AML-193 (cell line): ENCODE data around the gene NRXN3.
"Not testable (repeated sequence)": the region's sequence is repeated elsewhere in the genome, so short reads cannot be mapped to it uniquely, and the experiment has no call there.

ENCODE experiments used
- DNase-seq, 2 experiments: peaks; one replicate each; lab custom pipeline; 2025; lab: John Stamatoyannopoulos, UW

Gene NRXN3

GRCh38 chr14:79064214-79064613 is 894.0 kb downstream of the NRXN3 start:
- DNase-seq = no peak

- no peak for DNase-seq
These were observed 904.3 kb downstream of the NRXN3 start for GRCh38 chr14:79074510-79074909.

GRCh38 chr14:79076428-79076827 is 906.3 kb downstream of the NRXN3 start:
- no peak for DNase-seq

GRCh38 chr14:79077096-79077495 is 906.9 kb downstream of the NRXN3 start:
- no peak for DNase-seq

GRCh38 chr14:79080040-79080439 is 909.9 kb downstream of the NRXN3 start:
- DNase-seq = no peak

- no peak for DNase-seq
These were observed 912.7 kb downstream of the NRXN3 start for GRCh38 chr14:79082883-79083282.

- no peak for DNase-seq
These were observed 913.2 kb downstream of the NRXN3 start for GRCh38 chr14:79083356-79083755.

GRCh38 chr14:79084861-79085260 is 914.7 kb downstream of the NRXN3 start:
- DNase-seq = no peak

- DNase-seq = no peak
These were observed 919.4 kb downstream of the NRXN3 start for GRCh38 chr14:79089576-79089975.

- DNase-seq = no peak
These were observed 920.5 kb downstream of the NRXN3 start for GRCh38 chr14:79090641-79091180.

- no peak for DNase-seq
These were observed 921.3 kb downstream of the NRXN3 start for GRCh38 chr14:79091381-79091963.

GRCh38 chr14:79093531-79093930 is 923.4 kb downstream of the NRXN3 start:
- DNase-seq = no peak

GRCh38 chr14:79094951-79095350 is 924.8 kb downstream of the NRXN3 start:
- DNase-seq = no peak

GRCh38 chr14:79096811-79097210 is 926.6 kb downstream of the NRXN3 start:
- no peak for DNase-seq

GRCh38 chr14:79098324-79098723 is 928.2 kb downstream of the NRXN3 start:
- no peak for DNase-seq

- no peak for DNase-seq
These were observed 930.4 kb downstream of the NRXN3 start for GRCh38 chr14:79100578-79100977.

GRCh38 chr14:79101388-79101787 is 931.2 kb downstream of the NRXN3 start:
- no peak for DNase-seq

GRCh38 chr14:79103764-79104163 is 933.6 kb downstream of the NRXN3 start:
- no peak for DNase-seq

- DNase-seq = not testable (repeated sequence)
These were observed 940.4 kb downstream of the NRXN3 start for GRCh38 chr14:79110564-79110963.

- DNase-seq = no peak
These were observed 941.9 kb downstream of the NRXN3 start for GRCh38 chr14:79111987-79112501.

GRCh38 chr14:79117561-79117960 is 947.4 kb downstream of the NRXN3 start:
- no peak for DNase-seq

GRCh38 chr14:79118291-79118690 is 948.1 kb downstream of the NRXN3 start:
- no peak for DNase-seq

- DNase-seq = no peak
These were observed 964.2 kb downstream of the NRXN3 start for GRCh38 chr14:79134361-79134760.
